ENCODE data around the gene JMJD1C.

The JMJD1C gene

GRCh38 chr10:63280386-63280785 lies 185.4 kb downstream of the JMJD1C start:
- no peak for DNase-seq

DNA sequence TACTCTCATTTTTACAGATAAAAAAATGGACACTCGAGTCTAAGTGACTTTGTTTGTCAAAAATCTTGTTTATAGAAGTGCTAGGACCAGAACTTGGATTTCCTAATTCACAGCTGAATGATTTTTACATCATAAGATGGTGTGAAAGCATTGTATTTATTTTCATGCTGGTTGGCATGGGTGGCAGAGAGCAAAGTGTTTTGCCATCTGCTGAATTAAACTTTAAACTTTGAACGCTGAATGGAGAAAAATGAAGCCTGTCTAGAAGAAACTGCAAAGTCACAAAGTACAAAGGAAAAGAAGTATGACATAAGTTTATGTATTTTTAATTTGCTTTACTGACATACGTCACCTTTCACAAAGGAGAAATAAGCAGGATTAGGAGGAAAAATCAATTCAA lies 190.7 kb downstream of the JMJD1C start:
- DNase-seq = no peak

DNA sequence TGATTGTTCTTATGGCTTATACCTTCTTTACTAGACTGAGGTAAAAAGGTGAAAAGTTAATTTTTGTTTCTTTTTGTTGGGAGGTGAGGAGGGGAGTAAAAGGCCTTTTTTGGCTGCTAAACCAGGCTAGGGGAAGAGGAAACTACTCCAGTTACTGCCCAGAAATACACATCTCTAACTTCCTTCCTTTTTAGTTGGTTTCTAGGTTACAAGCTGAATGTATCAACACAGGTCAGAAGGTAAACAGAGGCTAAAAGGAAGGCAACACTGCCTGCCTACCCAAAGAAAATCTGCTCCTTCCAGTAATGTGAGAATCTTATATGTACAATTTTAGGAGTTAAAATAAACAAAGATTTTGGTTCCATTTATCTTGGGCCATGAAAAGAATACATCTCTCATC lies 192.2 kb downstream of the JMJD1C start:
- no peak for DNase-seq

GRCh38 chr10:63268798-63269503 lies 196.8 kb downstream of the JMJD1C start:
- DNase-seq = peak; percentile 76

DNA sequence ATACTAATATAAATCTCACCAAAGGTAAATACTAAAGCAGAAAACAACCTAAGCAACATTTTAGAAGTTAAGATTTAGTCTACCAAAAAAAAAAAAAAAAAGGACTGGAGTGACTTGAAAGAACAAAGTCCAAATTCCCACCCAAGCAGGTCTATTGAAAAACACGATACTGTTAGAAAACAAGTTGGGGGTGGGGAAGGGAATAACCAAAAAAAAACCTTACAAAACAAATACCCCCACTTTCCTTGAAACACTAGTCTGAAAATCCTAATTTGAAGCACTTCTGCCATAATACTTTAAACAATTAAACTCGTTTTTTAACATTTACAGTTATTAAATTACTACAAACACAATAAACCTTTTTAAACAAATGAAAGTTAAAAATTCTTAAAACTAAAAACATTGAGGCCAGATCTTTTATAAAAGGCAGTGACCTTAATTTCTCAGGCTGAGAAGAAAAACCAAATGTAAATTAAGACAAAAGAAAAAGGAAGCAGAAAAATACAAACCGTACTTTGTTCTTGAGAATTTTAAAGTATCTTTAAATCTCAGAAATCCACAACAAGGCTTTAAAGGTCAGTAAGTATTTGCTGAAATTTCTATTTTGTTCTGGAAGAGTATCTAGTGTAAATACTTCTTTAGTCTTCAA lies 197.5 kb downstream of the JMJD1C start:
- DNase-seq = no peak

DNA sequence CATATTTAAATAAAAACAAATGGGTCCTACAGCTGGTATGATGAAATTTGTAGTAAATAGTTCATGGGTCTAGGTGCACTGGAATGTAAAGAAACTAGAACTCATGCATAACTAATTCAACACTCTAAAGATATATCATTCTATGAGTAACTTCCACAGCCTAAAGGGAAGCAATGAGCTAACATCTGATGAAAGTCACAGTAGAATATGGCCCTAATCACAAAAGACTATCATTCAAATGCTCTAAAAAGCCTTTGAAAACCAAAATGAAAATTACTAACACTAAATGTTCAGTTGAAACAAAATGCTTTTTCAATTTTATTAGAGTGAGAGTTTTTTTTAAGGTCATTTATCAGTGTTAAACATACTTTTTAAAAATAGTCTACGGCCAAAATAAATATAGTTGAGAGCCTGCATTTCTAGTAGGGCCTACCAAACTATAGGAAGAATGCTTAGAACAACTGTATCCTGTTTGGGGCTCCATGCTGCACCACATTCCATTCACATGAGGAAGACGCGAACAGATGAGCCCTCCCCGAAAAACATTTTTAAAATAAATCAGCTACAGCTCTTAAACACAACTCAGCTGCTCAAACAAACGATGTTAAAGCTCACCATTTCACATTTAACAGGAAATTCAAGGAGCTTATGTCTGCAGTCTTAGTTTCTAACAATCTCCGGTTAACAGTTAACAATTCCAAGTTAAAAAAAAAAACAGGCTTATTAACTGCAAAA lies 198.2 kb downstream of the JMJD1C start:
- no peak for DNase-seq

DNA sequence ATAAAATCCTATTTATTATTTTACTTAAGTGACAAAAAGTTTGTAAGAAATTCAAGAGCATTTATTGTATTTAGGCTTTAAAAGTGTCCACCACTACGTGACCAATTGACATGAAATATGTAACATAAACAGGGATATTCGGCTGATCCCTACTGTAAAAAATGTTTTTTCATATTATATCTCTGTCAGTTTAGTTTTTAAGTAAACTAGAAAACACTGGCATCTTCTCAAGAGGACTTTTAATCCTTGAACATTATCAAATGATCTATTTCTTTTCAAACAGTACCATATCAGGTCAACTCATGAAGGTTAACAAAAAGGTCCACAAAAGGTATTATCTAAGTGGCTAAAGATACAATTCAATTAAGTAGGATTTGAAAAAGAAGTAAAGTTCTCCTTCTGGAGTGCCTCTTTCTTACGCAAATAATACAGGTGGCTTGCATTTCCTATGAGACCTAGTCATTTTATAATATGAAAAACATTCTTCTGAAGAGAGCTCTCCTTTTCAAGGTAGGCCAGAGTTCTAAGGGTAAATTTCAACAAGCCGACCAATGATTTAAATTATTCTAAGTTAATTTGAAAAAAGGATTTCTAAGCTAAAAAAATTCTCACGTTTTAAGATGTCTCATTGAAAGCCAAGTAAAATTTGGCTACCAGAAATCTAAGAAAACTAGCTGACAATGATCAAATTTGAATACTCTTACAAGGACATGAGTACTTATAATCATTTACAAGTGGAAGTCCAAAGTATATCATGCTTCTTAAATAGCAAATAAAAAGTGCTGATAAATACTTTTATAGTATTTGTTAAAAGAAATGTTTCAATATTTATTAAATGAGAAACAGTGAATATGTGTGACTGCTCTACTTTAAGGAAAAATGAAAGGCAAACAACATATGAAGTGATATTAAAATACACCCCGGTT lies 199.1 kb downstream of the JMJD1C start:
- DNase-seq = no peak

GRCh38 chr10:63265683-63266235 lies 200.0 kb downstream of the JMJD1C start:
- DNase-seq = no peak

DNA sequence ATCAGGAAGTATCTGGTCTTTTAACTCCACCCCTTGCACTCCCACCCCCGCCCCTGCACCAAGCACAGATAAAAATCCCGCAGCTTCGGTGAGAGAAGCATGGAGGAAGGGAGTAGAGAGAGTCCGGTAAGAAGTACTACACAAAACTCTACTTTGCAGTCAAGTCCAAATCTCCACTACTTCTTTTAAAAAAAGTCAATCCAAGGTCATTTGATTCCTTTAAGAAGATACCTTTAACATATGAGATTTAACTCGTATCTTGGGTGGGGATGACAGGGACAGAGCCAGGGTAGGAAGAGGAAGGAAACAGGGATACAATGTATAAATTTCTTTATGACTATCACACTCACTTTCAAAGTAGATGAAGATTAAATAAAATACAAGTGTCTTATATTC lies 200.6 kb downstream of the JMJD1C start:
- peak; percentile 50 for DNase-seq

DNA sequence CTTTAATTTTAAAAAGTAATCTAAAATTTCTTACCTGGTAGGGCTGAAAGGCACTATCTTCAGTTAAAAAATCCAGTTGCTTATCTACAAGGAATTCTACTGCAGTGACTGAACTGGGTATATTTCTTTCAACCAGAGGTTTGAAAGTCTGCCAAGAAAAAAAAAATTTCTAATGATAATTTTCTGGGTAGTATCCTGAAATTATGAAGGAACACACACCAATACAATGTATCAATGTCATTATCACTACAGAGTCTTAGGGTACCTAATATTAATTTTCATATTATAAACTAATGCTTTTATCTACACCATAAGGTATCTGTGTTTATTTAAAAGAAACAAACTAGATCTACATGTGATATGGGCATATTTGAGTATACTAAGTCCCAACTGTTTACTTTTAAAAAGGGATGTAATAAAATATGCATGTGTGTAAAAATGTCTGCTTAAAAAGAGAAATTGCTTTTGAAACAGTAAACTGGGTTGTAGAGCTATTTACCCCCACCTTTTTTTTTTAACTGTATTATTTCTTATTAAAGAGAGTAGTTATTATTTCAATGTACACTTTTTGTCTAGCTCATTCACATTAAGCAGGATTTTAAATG lies 201.1 kb downstream of the JMJD1C start:
- DNase-seq = no peak

DNA sequence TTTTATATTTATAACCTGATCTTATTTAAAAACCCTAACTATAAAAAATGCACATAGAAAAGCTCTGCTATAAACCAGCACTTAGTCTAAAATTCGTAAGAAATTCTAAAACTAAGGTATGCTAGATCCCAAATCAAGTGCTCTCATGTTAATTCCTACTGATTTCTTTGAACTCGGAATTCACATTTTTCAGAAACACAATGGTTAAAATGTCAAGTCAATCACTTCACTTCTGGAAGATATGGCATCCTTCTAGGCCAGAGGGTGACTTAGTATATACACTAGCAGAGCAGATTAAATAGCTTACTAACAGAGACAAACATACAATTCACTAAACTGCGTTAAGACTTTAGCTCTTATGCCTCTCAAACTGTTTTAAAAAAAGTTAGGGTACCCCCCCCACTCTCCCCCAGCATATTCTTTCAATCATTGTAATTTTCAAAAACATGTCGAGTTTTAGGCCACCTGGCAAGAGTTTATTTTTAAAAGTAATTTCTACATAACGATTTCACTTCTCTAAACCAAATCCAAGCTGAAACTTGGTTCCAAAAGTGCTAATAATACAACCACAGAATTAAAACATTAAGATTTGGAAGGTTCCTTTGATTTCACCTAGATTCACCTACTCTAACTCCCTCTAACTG lies 203.2 kb downstream of the JMJD1C start:
- DNase-seq = no peak

DNA sequence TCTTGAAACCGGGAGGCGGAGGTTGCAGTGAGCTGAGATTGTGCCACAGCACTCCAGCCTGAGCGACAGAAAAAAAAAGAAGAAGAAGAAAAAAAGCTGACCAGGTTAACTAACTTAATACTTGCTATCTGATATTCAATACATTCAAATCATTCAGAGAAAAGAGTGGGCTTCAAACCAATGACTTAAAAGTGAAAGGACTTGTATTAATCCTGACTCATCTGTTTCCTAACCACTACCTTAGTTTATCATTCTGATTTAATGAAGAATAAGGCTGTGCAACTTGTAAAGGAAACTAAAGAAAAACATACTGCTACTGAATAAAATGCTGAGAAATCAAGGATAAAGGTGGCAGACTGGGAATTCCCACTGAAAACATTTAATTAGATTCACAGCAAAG lies 204.3 kb downstream of the JMJD1C start:
- no peak for DNase-seq

DNA sequence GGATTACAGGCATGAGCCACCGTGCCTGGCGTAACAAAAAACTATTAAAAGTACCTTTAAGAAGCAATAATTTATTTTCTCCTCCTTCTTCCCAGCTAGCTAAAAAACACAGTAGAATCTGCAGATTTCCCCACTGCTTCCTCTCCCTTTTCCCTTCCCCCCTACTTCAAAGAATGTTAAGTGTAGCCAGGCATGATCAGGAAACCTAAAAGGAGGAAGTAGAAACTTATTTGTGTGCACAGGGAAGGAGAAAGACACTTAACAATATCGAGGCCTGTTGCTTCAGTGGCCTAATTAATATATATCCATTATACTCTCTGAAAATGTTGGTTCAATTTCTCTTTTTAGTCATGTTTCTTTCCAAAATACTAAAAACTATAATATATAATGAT lies 204.9 kb downstream of the JMJD1C start:
- no peak for DNase-seq

DNA sequence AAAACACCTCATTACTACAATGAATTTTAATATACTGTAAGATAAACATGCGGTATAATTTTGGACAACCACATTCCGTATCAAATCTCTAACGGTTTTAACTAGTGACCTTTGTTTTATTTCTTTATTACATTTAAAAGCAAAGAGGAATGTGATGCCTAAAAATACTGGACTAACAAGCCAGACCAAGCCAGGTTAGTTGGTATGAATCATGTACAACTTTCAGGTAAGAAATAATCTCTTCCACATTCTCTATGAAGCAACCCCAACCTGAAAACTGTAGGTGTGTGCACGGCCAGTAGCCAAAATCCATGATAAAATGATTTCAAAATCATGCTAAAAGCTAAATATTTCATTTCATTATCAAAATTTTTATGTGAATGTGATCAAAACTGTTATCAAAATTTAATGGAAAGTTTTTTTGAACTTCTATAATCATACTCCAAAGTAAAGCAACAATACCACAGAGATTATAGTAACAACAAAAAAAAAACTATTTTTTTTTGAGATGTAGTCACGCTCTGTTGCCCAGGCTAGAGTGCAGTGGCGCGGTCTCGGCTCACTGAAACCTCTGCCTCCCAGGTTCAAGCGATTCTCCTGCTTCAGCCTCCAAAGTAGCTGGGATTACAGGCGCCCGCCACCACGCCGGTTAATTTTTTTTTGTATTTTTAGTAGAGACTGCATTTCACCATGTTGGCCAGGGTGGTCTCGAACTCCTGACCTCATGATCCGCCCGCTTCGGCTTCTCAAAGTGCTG lies 205.5 kb downstream of the JMJD1C start:
- DNase-seq = no peak

DNA sequence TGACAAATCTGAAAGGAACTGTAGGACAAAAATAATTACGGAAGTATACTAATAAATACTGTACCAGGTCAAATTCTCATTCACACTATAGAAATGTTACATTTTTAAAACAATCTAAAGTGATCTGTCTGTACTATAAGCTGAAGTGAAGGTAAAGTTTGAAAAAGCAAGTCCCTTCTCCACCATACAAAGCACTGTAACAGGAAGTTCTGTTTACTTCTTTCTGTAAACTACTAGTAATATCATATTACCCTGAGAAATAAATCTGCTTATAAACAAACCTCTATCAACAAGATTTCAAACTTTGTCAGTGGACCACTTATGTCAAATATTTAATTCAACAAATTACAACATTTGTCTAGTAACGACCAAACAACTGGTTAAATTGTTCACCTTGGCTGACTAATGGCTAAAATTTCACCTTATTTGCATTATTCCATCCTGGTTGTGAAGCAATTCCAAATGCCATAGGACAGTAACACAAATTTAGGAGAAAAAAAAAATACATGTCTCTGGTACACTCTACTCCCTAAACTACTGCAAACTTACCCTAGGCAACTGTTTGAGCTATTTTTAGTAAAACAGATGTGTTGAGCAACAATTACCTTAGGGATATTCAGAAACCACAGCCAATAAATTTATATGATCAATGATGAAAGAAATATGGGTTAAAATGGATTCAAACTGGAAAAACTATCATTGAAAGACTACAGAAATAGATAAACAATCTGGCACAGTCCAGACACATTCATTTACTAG lies 206.7 kb downstream of the JMJD1C start:
- DNase-seq = no peak

DNA sequence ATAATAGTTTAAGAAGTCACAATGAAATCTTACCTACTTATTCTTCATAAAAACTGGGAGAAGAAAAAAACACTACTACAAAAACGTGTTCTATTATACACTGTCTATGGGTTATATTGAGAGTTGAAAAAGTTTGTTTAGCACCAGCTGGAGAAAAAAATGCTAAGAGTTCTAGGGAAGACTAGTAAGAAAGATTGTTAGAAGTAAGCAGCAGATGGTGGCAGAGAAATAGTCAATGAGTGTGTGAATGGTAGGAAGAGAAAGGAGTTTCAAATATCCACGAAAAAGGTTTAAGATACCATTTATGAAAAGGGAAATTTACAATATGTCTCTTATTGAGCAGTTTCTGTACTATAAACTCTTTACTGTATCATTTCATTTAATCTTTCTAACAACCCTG lies 208.0 kb downstream of the JMJD1C start:
- DNase-seq = no peak

GRCh38 chr10:63256009-63256773 lies 209.6 kb downstream of the JMJD1C start:
- no peak for DNase-seq

DNA sequence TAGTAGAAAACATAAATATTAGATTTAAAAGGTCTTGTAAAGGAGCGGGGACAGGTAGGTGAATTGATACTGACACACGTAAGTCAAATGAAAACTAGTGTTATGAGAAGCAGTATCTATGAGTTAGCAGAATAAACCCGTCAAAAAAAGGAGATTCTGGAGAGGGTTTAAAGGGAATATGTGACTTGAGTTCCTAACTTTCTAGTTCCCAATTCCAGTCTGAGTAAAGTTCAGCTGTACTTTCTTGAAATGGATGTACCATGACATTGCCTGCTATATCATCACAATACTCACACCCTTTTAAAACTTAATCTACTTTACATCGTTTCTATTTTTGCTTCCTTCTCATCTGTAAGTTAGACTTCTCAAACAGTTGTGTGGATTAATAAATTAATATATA lies 210.5 kb downstream of the JMJD1C start:
- no peak for DNase-seq

GRCh38 chr10:63253040-63253439 lies 212.7 kb downstream of the JMJD1C start:
- DNase-seq = no peak

Data from stimulated activated CD8-positive, alpha-beta memory T cell treated with anti-CD3 and anti-CD28 coated beads, Interleukin-4, amount 100 ng/mL, for 48 hours (primary cell).